H9 (cell line): ENCODE results near the gene WNT6. TPM values are rescaled to one million over a fixed set of nuclear protein-coding genes. Genes with fewer than 3 reads are reported as not detected.

Experiments
- DNase-seq: peaks from one replicate; pipeline ENCODE4 v3.0.0-alpha.2; 2017
- H2AFZ ChIP-seq: one replicate; pipeline ENCODE4 v1.6.1; 2013; ENCODE audit warnings: mild to moderate bottlenecking, low read length, control low read depth, moderate library complexity
- H2AK5ac ChIP-seq: 2 replicates; pipeline ENCODE4 v1.6.1; 2013; ENCODE audit warnings: low read length, control low read depth, mixed read lengths; ENCODE audit not compliant: insufficient read length
- H2BK120ac ChIP-seq: one replicate; pipeline ENCODE4 v1.6.1; 2013; ENCODE audit warnings: low read depth, mild to moderate bottlenecking, low read length, control low read depth, inconsistent platforms; ENCODE audit not compliant: poor library complexity, severe bottlenecking
- H2BK12ac ChIP-seq: 2 replicates; pipeline ENCODE4 v1.6.1; 2013; ENCODE audit warnings: low read length, control low read depth, mixed read lengths, low read depth; ENCODE audit not compliant: insufficient read length
- H2BK15ac ChIP-seq: 2 replicates; pipeline ENCODE4 v1.6.1; 2013; ENCODE audit warnings: low read depth, low read length, control low read depth
- H2BK20ac ChIP-seq: one replicate; pipeline ENCODE4 v1.6.1; 2013; ENCODE audit warnings: low read depth, mild to moderate bottlenecking, low read length, control low read depth, inconsistent platforms; ENCODE audit not compliant: poor library complexity, severe bottlenecking
- H2BK5ac ChIP-seq: 2 replicates; pipeline ENCODE4 v1.6.1; 2013; ENCODE audit warnings: low read length, control low read depth, mixed read lengths; ENCODE audit not compliant: insufficient read length
- H3K14ac ChIP-seq: 2 replicates; pipeline ENCODE4 v1.6.1; 2013; ENCODE audit warnings: low read length, control low read depth; ENCODE audit not compliant: insufficient read depth
- H3K18ac ChIP-seq: 2 replicates; pipeline ENCODE4 v1.6.1; 2013; ENCODE audit warnings: low read depth, mild to moderate bottlenecking, mixed read lengths, low read length, control low read depth; ENCODE audit not compliant: insufficient read length
- H3K23ac ChIP-seq: 2 replicates; pipeline ENCODE4 v1.6.1; 2013; ENCODE audit warnings: low read length, control low read depth, mixed read lengths, low read depth; ENCODE audit not compliant: insufficient read length
- H3K23me2 ChIP-seq: 2 replicates; pipeline ENCODE4 v1.6.1; 2013; ENCODE audit warnings: low read depth, mild to moderate bottlenecking, mixed read lengths, low read length, control low read depth; ENCODE audit not compliant: insufficient read length, poor library complexity, severe bottlenecking
- H3K27ac ChIP-seq: 2 replicates; pipeline ENCODE4 v1.5.1; 2013; ENCODE audit warnings: low read length, control low read depth, mixed read lengths, low read depth; ENCODE audit not compliant: insufficient read length
- H3K27me3 ChIP-seq: 2 replicates; pipeline ENCODE4 v1.6.1; 2013; ENCODE audit warnings: low read length, control low read depth, inconsistent platforms; ENCODE audit not compliant: insufficient read depth
- H3K4ac ChIP-seq: 2 replicates; pipeline ENCODE4 v1.6.1; 2013; ENCODE audit warnings: low read depth, mild to moderate bottlenecking, control low read depth, inconsistent platforms, low read length, moderate library complexity
- H3K4me1 ChIP-seq: 2 replicates; pipeline ENCODE4 v1.6.1; 2013; ENCODE audit warnings: low read length, control low read depth, inconsistent platforms; ENCODE audit not compliant: insufficient read depth
- H3K4me2 ChIP-seq: 2 replicates; pipeline ENCODE4 v1.6.1; 2013; ENCODE audit warnings: low read length, control low read depth, mixed read lengths; ENCODE audit not compliant: insufficient read length, insufficient read depth
- H3K56ac ChIP-seq: 2 replicates; pipeline ENCODE4 v1.6.1; 2013; ENCODE audit warnings: low read depth, mild to moderate bottlenecking, mixed read lengths, low read length, control low read depth; ENCODE audit not compliant: insufficient read length
- H3K79me1 ChIP-seq: 2 replicates; pipeline ENCODE4 v1.6.1; 2013; ENCODE audit warnings: low read depth, mild to moderate bottlenecking, moderate library complexity, low read length, control low read depth, inconsistent platforms; ENCODE audit not compliant: insufficient read depth, poor library complexity, severe bottlenecking
- H3K79me2 ChIP-seq: 2 replicates; pipeline ENCODE4 v1.6.1; 2013; ENCODE audit warnings: low read length, control low read depth, inconsistent platforms; ENCODE audit not compliant: insufficient read depth
- H3K9ac ChIP-seq: 2 replicates; pipeline ENCODE4 v1.6.1; 2013; ENCODE audit warnings: low read length, control low read depth, mixed read lengths; ENCODE audit not compliant: insufficient read length; ENCODE audit errors: extremely low read depth
- H3K9me3 ChIP-seq: one replicate; pipeline ENCODE4 v1.6.1; 2013; ENCODE audit warnings: low read depth, low read length, inconsistent platforms; ENCODE audit not compliant: control insufficient read depth
- H3T11ph ChIP-seq: one replicate; pipeline ENCODE4 v1.6.1; 2013; ENCODE audit warnings: mild to moderate bottlenecking, low read length, control low read depth, inconsistent platforms
- H4K20me1 ChIP-seq: one replicate; pipeline ENCODE4 v1.6.1; 2013; ENCODE audit not compliant: control insufficient read depth, insufficient read length, insufficient read depth
- H4K5ac ChIP-seq: 2 replicates; pipeline ENCODE4 v1.6.1; 2013; ENCODE audit warnings: low read depth, mild to moderate bottlenecking, mixed read lengths, low read length, control low read depth; ENCODE audit not compliant: insufficient read length
- H4K8ac ChIP-seq: replicated peaks from 2 replicates; pipeline ENCODE4 v1.6.1; 2013; ENCODE audit warnings: low read length, control low read depth, mixed read lengths, low read depth; ENCODE audit not compliant: insufficient read length
- H4K91ac ChIP-seq: 2 replicates; pipeline ENCODE4 v1.6.1; 2013; ENCODE audit warnings: low read depth, mild to moderate bottlenecking, moderate library complexity, mixed read lengths, low read length, control low read depth; ENCODE audit not compliant: insufficient read length
- H3K27ac Mint-ChIP-seq, 3 experiments: 2 replicates in 2 of 3; 3 replicates in 1 of 3; pipeline ENCODE4 v1.8.0; 2020 to 2021; ENCODE audit warnings: mixed read lengths in 3 of 3, mild to moderate bottlenecking in 1 of 3, moderate library complexity in 1 of 3
- H3K27me3 Mint-ChIP-seq: 2 replicates; pipeline ENCODE4 v1.8.0; 2021; ENCODE audit warnings: low read depth, mild to moderate bottlenecking, moderate library complexity, mixed read lengths
- H3K36me3 Mint-ChIP-seq, 3 experiments: 2 replicates in 2 of 3; 3 replicates in 1 of 3; pipeline ENCODE4 v1.8.0; 2020 to 2021; ENCODE audit warnings: low read depth in 3 of 3, mixed read lengths in 3 of 3; ENCODE audit not compliant: insufficient read depth in 1 of 3
- H3K4me1 Mint-ChIP-seq, 2 experiments: 2 replicates each; pipeline ENCODE4 v1.8.0; 2020; ENCODE audit warnings: mixed read lengths in 2 of 2
- H3K4me3 Mint-ChIP-seq, 2 experiments: 2 replicates in 1 of 2; 3 replicates in 1 of 2; pipeline ENCODE4 v1.8.0; 2020 to 2021; ENCODE audit warnings: mild to moderate bottlenecking in 2 of 2, mixed read lengths in 2 of 2, moderate library complexity in 1 of 2
- H3K9me3 Mint-ChIP-seq, 2 experiments: 2 replicates in 1 of 2; 3 replicates in 1 of 2; pipeline ENCODE4 v1.8.0; 2020; ENCODE audit warnings: mild to moderate bottlenecking in 2 of 2, mixed read lengths in 2 of 2, moderate library complexity in 1 of 2
- WGBS: extraction: QIAGEN DNeasy Blood & Tissue Kit; methylation state at CpG from one replicate; pipeline ENCODE4 v1.1.7; 2013; ENCODE audit warnings: missing lambda C conversion rate, low lambda C conversion rate, mixed read lengths; ENCODE audit not compliant: insufficient read length; ENCODE audit errors: extremely low coverage; 5-methylcytosine and 5-hydroxymethylcytosine counted together
- total RNA-seq: library from RNA; stranded (reverse); gene quantifications from 2 replicates; pipeline ENCODE4 v1.2.1, GENCODE V29; 2021
- TF ChIP-seq, protein P1 (sequence below): fragments of 200-600 bp; sonication (generic); conservative IDR thresholded peaks from 3 replicates; pipeline ENCODE4 v1.8.0; 2021; ENCODE audit warnings: antibody characterized with exemption, mild to moderate bottlenecking

WNT6 gene
- total RNA-seq, 1 experiment from 2014 or later, result not detected

DNA sequence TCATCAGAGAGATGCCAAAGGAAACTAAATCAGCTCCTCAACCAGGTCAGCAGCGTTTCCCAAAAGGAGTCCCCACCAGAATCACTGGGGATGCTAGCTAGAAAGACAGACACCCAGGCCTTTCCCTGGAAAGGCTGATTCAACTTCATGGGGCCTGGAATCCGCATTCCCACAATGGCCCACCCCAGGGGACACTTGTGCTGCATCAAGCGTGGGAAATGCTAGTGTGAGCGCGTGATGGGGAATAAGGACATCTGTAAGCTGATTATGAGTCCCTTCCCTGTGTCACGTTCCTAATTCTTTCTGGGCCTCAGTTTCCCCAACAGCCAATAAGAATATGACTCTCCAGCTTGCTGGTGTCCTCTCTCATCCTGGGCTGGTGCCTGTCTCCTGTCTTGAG is 18.9 kb downstream of the WNT6 start:
- WGBS, result no CpG with 5 or more reads among the region's 6 CpGs
- Histone ChIP-seq H4K5ac (no peak overlapping the region), H4K8ac (no peak overlapping the region), H2AK5ac (no peak overlapping the region), H3K27ac (no peak overlapping the region), H3K9ac (no peak overlapping the region), H3K14ac (no peak overlapping the region), H3K23ac (no peak overlapping the region), H2BK20ac (no peak overlapping the region), H3K9me3 (no peaks in the 10 kb centered on the region), H3K79me1 (no peaks in the 10 kb centered on the region), H2BK120ac (no peak overlapping the region), H2BK12ac (no peak overlapping the region), H3K56ac (no peak overlapping the region), H3K4me1 (no peaks in the 10 kb centered on the region), H3K23me2 (no peaks in the 10 kb centered on the region), H3K27me3 (peaks cover 92% of the 10 kb centered on the region), H3K4me2 (no peak overlapping the region), H2BK5ac (no peak overlapping the region), H4K20me1 (peaks cover 2% of the 10 kb centered on the region), H3T11ph (no peak overlapping the region), H3K79me2 (no peaks in the 10 kb centered on the region), H2AFZ (no peak overlapping the region), H4K91ac (no peak overlapping the region), H2BK15ac (no peak overlapping the region), H3K4ac (no peak overlapping the region), H3K18ac (no peak overlapping the region)
- TF ChIP-seq, protein P1, sequence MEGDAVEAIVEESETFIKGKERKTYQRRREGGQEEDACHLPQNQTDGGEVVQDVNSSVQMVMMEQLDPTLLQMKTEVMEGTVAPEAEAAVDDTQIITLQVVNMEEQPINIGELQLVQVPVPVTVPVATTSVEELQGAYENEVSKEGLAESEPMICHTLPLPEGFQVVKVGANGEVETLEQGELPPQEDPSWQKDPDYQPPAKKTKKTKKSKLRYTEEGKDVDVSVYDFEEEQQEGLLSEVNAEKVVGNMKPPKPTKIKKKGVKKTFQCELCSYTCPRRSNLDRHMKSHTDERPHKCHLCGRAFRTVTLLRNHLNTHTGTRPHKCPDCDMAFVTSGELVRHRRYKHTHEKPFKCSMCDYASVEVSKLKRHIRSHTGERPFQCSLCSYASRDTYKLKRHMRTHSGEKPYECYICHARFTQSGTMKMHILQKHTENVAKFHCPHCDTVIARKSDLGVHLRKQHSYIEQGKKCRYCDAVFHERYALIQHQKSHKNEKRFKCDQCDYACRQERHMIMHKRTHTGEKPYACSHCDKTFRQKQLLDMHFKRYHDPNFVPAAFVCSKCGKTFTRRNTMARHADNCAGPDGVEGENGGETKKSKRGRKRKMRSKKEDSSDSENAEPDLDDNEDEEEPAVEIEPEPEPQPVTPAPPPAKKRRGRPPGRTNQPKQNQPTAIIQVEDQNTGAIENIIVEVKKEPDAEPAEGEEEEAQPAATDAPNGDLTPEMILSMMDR, result no peak
- Mint-ChIP-seq H3K36me3 (no peaks in the 10 kb centered on the region; a peak in 1 of 7 replicates), H3K4me1 (peaks cover 19 to 28% of the 10 kb centered on the region in 2 experiments), H3K9me3 (peaks cover 0 to 2% of the 10 kb centered on the region in 2 experiments; a peak in 3 of 5 replicates), H3K27ac (no peak overlapping the region), H3K4me3 (no peak overlapping the region), H3K27me3 (peaks cover 97% of the 10 kb centered on the region)
- no peak for DNase-seq
